Stimulated activated CD4-positive, alpha-beta T cell treated with anti-CD3 and anti-CD28 coated beads, Interleukin-12 subunit alpha, Interleukin-12 subunit beta, amount 100 ng/mL, for 48 hours (primary cell): ENCODE data around the gene KRT78.

Experiments
- DNase-seq, 3 donors: peaks; one replicate each; pipeline ENCODE4 v3.0.0-alpha.2; 2020; ENCODE audit warnings: low read depth in 2 of 3, low spot score in 1 of 3

Gene KRT78

DNA sequence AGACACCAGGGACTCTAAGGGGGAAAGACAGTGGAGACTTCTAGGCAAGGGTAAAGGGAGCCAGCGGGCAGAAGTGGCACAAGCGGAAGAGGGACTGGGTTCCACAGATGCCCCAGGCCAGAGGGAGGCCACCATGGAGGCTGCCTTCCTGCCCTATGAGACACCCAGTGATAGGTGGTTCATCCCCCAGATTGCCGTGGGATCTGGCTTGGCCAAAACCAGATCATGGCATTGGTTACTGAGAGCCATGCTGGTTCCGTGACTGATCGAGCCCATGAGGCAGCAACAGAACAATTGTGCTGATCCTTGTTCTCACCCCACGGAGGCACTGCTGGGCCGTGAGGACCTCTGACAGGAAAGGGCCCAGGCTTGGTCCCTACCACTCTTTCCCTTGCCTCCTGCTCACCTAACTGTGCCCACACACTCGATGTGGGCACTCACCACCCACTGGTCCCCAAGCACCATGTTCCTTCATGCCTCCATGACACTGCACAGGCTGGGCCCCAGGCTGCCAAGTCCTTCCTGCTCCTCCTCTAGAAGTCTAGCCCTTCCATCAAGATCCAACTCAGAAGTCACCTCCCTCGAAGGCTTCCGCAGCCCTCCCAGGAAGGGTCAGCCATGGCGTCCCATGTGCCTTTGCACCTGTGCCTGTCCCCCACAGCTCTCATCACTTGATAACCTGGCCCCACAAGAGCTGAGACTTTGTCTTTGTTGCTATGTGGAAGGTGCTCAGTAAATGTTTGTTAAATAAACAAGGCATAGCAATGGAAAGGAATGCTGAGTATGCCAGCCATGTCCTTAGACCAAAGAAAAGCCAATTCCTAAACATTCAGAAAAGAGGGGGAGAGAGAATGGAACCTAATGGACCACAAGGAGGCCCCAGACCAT, 21.9 kb downstream of the KRT78 start:
- DNase-seq: no peak

DNA sequence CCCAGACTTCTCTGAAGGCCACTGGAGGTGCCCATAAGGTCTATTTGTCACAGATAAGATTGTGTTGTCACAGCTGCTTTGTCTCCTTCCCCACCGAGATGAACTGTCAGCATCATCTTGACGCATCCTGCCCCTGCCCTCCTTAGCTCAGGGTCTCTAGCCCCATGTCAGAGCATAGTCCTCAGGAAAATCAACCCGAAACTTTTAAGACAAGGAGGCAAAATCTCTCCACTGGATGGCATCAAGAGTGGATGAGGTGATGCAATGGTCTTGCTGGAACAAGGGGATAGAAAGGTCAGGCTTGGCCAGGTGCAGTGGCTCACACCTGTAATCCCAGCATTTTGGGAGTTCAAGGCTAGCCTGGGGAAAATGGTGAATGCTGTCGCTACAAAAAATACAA, 22.8 kb downstream of the KRT78 start:
- DNase-seq: no peak

DNA sequence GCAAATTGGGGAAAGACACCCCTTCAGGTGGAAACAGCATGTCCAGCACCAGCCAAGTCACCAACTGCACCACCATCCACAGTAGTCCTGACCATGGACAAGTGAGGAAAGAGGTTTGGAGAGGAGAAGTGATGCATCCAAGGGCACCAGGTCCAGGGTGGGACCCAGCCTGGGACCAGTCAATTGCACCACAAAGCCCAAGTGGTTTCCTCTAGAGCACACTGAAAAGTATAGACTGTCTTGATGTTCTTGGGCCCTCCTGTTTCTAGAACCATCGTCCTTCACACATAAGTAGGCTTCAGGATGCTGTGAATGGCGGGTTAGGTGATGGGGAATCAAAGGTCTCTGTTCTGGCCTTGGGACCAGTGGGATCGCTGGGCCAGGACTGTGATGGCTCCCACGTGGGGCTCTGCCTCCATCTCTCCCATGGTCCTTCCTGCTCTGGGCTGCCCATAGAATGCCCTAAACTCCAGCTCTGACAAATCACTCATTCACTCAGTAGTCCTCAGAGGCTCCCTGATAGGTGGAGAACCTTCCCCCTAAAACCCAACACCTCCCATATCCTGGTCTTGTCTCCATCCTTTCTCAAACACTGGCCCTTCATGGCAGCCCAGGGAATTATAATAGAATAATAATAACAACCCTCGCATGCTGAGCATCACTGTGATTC, 23.9 kb downstream of the KRT78 start:
- no peak for DNase-seq

DNA sequence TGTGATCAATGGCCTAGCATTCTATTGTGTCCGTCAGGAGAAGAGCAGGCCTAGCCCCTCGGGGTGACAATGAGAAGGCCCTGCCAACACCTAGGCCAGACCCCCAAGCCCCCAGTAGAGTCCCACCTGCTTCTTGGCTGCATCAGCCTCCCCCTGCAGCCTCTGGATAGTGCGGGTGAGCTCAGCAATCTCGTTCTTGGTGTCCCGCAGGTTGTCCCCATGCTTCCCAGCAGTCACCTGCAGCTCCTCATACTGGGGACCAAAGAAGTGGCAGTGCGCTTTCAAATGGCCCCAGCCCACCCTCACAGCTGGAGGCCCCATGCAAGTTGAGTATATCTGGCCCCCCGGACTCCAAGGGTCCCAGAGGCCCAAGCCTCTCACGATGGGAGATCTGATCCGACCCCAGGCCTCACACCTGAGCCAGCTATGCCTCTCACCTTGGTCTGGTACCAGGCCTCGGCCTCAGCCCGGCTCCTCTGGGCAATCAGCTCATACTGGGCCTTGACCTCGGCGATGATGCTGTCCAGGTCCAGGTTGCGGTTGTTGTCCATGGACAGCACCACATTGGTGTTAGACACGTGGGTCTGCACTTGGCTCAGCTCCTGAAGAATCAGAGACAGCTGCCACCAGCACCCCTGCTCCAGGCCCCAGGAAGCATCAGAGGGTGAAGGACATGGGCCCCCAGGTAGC, 24.9 kb downstream of the KRT78 start:
- no peak for DNase-seq

DNA sequence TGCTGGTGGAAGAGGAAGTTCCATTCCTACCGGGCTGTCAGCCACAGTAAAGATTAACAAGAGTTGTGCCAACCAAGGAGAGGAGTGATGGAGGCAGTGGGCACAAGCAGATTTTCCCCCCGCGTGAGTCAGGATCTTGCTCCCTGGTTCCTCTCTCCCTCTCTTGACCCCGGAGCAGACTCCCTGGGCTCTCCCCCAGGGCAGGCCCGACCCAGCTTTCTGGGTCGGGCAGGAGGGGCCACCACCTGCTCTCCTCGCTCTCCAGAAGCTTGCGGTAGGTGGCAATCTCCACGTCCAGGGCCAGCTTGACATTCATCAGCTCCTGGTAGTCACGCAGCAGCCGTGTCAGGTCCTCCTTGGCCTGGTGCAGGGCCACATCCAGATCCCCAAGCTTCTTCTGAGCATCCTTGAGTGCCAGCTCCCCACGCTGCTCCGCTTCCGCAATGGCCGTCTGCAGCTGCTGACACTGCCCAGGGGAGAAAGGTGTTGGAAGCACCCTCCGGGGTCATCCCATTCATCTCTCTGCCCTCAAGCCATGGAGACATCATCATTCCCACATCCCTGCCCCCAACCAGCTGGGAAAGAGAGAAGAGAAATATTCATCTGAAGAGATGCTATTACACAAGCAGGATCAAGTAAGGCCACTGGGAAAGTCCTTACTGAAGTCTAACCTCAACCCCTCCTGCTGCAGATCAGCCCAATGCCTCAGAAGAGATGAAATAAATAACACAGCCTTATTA, 25.9 kb downstream of the KRT78 start:
- DNase-seq: no peak

DNA sequence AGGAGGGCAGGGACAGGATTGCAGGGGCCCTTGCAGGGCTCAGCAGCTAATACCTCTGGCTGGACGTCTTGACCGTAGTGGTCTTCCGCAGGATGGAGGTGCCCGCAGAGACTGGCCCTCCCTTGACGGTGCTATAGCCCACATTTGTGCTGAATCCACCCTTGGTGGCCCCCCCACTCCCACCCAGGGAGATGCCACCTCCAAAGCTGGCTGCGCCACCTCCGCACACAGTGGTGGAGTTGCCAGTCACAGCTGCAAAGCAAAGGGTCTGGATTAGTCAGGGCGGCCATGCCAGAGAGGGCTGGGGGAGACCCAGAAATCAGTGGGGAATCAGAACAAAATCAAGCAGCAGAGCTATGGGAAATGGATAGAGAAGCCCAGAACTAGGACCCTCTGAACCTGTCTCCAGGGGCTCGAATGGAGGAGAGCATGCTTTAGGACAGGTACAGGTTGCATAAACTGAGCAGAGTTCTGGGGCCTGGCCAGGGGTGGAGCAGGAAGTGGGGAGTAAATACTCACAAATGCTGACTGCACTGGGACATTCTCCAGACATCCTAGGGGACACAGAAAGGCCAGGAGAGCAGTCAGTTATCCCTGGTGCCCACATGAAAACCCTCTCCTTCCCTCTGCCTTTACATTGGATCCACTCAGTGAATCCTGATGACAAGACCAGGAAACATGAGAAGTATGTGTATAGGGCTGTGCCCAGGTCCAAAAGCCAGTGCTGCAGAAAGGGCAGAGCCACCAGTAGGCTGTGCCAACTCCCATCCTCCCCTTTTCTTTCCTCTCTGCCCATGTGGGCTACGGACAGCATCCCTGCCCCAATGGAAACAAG, 26.8 kb downstream of the KRT78 start:
- no peak for DNase-seq

DNA sequence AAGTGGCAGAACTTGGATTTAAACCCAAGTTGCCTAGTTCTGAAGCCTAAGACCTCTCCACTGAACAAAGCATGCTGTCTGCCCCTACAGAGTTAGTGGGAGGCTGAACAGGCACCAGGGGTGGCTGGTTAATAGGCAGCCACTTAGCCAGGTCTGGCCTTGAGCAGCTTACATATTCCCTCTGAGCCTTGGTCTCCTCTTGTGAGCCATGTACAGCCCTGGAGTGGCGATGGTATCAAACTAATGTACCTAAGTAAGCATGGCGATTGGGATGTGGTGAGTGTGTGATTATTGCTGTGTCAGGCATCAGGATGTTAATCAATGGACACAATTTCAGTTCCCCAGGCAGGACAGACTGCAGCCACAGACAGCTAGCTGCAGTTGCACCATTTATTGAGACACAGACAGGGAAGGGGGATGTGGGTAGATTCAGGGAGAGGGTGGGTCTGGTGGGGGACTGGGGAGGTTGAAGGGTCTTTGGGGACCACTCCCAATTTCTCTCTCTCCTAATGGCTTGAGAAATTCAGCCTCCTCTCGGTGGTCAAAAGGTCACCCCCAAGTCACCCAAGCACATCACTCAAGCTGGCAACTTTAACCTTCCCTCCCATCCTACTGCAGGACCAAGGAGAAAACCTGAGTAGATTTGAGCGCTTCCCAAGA, 27.6 kb downstream of the KRT78 start:
- no peak for DNase-seq

DNA sequence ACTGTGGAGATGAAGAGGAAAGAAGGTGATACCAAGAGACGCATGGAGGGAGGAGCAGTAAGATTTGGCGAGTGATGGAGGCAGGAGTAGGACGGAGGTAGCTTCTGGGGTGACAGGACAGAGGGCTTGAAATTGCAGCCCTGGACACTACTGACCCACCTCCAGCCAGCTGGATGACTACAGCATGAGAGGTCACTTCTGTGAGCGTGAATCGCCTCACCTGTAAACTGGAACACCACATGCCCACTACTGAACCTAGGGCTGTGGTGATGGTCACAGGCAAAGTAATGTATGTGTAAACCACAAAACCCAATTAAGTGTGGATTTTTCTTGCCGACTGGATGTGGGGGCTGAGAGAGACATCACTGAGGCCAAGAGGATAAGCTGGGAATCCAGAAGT, 28.3 kb downstream of the KRT78 start:
- DNase-seq: no peak

DNA sequence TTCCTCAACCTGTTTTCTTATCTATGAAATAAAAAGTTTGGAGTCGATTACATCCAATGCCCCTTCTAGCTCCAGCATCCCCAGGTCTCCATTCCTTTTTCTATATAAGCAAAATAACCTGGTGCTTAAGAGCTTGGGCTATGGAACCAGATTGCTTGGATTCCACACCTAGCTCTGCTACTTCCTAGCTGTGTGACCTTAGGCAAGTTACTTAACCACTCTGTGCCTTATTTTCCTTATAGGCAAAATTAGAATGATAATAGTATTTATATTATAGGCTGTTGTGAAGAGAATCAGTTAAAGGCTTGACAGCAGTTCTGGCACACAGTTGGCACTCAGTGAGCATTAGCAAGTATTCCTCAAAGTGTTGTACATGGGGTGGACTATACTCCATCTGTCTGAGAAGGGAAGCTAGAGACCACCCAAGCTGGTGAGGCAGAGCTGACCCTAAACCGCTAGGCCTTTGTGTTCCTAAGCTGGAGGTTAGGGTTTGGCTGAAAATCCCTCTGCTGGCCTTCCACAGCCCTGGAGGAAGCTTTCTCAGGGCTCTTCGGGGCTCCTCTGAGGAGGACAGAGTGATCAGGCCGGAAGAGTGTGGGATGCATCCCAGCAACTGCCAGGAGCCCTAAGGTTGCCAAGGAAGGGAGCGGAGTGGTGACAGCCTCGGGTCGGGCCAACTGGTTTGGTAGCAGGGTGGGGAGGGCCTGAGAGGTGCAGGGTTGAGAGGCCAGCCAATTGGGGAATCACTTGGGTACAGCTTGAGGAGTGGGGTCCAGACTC, 28.9 kb downstream of the KRT78 start:
- no peak for DNase-seq

DNA sequence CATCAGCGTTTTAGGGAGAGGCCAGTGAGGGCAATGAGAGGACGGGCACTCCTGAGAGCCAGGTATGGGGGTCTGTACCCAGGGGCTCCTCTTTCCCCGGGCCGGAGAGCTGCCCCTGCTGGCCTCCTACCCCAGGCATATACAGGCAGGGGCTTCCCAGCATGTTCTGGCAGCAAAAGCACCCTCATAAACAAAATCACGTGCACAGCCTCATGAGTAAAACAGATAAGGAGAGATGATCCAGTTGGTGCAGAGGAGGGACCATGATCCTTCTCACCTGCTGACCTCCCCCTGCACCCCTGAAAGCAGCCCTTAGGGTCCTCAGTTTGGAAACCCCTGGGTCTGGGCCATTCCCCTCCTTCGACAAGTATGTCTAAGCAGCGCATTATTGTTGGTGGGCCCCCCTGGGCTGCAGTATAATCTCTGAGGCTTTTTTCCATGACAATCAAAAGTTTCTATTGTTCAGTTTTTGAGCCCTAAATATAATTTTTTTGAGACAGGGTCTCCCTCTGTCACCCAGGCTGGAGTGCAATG, 29.8 kb downstream of the KRT78 start:
- no peak for DNase-seq

DNA sequence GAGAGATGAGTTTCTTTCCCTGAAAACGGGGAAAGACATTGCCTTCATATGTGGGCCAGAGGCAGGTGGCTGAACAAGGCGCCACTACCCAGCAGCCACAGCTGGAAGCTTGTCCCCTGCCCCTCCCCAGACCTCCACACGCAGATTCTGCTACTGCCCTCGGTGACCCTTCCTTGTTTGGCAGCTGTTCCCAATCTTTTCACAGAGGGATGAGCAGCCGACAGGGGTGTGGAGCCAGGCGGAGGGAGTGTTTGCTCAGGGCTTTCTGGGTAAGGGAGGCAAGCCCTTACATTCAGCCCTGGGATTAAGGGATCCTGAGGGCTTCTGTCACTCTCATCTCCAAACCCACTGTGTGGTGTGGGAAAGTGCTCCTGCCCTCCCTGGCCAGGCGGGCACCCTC, 30.4 kb downstream of the KRT78 start:
- no peak for DNase-seq

DNA sequence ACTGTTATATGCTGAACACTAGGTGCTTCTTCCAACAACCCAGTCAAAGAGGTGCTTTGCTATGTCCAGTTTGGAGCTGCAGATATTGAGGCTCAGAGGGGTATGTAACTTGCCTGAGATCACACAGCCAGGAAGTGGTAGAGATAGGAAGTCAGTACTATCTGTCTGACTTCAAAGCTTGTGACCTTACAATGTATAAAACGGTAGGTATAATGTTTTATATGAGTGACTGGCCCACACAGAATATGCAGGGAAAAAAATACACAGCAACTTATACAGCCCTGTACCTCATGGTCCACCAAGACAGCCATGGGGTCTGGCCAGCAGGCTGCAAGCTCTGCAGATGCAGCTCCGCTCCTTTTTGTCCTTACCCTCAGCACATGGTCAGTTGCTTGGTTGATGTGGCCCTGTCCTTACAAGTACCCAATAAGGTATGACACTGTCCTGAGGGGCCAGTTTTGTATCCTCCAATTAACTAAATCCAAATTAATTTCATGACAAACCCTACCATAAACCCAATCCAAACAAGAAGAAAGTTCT, 31.0 kb downstream of the KRT78 start:
- DNase-seq: no peak

DNA sequence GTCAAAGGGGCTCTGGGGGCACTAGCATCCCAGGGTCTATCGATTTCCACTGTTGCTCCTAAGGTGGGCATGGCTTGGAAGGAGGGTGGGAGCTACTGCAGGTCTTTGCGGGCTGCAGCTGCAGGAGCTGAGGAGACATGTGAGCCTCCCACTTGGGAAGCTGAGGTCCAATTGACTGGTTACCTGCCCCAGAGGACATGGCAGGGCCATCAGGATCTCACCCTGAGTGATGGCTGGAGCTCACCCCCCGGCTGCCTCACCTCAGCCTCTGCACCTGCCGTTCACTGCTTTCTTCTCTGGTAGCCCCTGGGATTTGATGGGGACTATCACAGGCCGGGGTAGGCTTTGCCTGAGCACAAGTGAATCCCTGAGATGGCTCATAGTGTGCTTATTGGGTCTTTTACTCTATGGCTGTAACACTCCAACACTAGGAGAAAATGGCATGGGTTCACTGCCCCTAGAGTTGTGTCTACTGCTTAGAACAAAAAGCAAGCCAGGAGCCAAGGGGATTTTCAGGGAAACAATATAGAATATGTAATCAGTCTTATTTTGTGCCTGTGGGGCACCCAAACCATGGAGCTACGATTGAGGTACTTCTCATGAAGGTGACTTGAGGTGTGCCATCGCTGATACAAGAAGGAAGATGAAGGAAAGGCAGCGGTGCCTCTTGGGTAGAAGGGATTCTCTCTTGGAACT, 31.6 kb downstream of the KRT78 start:
- no peak for DNase-seq

DNA sequence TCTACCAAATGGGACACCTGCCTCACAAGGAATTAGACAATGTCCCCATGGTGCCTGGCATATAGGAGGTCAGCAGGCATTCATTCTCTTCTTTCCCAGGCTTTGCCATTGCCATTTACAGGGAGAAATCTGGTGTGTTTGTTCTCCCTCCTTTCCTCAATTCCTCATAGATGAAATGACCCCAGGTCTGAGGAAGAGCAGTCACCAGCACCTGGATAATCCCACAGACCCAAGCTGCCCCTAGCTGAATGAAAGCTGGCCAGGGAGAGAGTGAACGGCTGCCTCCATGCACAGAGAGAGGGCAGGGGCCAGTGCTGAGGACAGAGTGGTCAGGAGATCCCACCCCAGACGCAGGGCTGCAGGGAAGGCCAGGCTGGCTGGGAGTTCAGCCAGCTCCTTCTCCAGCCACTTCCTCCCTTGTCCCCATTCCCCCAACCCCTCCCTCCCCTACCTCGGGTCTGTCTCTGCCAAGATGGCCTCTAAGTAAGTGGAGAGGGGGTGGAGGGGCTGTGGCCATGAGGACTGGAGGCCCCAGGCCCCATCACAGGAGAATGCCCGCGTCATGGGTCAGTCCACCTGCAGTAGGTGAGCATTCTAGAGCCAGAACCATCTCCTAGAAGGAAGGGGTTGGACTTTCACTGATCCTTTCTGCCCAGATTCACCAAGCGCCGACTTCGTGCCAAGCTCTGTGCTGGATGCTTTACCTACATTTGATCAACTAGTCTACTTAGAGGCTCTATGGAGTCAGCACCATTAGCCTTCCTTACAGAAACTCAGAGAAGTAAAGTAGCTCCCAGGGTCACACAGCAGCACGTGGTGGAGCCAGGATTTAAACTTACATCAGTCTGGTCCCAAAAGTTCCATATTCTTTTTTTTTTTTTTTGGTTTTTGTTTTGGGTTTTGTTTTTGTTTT, 32.9 kb downstream of the KRT78 start:
- DNase-seq: no peak

DNA sequence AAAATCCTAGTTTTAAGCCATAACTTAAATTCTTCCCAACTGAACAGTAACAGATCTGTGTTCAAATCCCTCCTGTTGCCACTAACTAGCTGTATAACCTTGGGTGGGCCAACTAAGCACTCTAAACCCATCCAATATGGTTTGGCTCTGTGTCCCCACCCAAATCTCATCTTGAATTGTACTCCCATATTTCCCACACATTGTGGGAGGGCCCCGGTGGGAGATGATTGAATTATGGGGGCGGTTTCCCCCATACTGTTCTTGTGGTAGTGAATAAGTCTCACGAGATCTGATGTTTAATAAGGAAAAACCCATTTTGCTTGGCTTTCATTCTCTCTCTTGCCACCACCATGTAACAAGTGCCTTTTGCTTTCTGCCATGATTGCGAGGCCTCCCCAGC, 33.6 kb downstream of the KRT78 start:
- DNase-seq: no peak

DNA sequence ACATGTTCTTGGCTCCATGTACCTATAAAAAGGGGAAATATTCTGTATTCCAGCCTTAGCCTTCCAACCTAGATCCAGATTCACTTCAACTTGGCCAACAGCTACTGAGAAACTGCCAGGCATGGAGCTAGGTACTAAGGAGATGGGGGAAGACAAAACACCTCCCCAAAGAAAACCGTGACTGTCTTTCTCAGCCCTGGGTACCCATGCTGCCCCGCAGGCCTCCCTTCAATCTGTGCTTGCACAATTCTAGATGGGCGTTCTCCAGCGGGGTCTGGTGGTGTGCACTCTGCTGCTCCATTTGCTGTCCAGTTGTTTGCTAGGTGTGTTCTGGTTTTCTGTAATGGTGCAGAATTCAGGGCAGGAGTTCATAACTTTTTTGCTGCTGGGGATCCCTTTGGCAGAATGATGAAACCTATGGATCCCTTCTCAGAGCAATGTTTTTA, 34.1 kb downstream of the KRT78 start:
- DNase-seq: no peak
